Sigmoid colon (tissue), 4 donors: ENCODE results near the gene ARHGEF9.

Experiments
- CTCF ChIP-seq, 4 experiments: fragments of 450-650 bp in 3 of 4; fragments of 200-600 bp in 1 of 4; IDR thresholded peaks; one replicate each; pipeline ENCODE4 v1.5.1; 2016 to 2019; ENCODE audit warnings: antibody characterized with exemption in 4 of 4, mild to moderate bottlenecking in 3 of 4, moderate library complexity in 2 of 4
- POLR2A ChIP-seq, 2 donors: fragments of 450-650 bp; IDR thresholded peaks; one replicate each; pipeline ENCODE4 v1.6.1; 2016; ENCODE audit warnings: antibody characterized with exemption in 2 of 2, mild to moderate bottlenecking in 2 of 2, moderate library complexity in 2 of 2
- POLR2AphosphoS5 ChIP-seq, 4 donors: sonication (generic); formaldehyde crosslinking; IDR thresholded peaks; one replicate each; pipeline ENCODE4 v1.6.1; 2017; ENCODE audit warnings: antibody characterized with exemption in 4 of 4

GRCh38 chrX:63809173-63809572 lies 24.2 kb upstream of the ARHGEF9 start:
- no peak for TF ChIP-seq POLR2A (IDR thresholded peaks at IDR 0.05)
- no peak for TF ChIP-seq POLR2AphosphoS5 (IDR thresholded peaks at IDR 0.05)
- no peak for TF ChIP-seq CTCF (IDR thresholded peaks at IDR 0.05)
